HT1080 (cell line): Measurements from ENCODE around the gene SP2. TPM values are rescaled to one million over a fixed set of nuclear protein-coding genes. Genes with fewer than 3 reads are reported as not detected.

Experiments
- DNase-seq: peaks from one replicate; pipeline ENCODE4 v3.0.0-alpha.2; 2015; ENCODE audit warnings: low read depth
- total RNA-seq: library from RNA; depleted of rRNA; stranded (reverse); fragments of >200 nt; shearing (Covaris generic); gene quantifications from 2 replicates; pipeline ENCODE4 v1.2.3, GENCODE V29; 2014

Gene SP2
- total RNA-seq, 1 experiment from 2014 or later = 3.4 TPM

DNA sequence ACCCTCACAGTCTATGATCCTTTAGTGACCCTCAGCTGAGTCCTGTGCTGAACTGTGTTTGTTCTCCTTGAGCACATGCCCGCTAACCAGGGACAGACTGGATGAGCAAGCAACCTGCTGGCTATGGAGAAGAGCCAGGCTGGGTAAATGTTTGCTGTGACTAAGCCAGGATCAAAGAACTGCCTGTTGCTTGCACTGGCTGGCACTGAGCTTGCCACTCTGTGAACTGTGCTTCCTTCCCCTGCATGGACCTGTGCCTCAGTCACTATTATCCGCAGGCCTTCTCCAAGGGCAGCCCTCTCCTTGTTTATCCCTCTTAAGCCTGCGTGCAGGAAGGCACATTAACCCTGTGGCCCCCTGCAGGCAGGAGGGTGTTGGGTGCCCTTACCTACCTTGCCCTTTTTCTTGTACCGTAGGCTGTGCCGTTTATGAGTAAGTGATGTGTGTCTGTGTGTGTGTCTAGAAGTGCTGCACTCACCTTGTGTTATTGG, 52.7 kb downstream of the SP2 start:
- DNase-seq = peak; percentile 74

DNA sequence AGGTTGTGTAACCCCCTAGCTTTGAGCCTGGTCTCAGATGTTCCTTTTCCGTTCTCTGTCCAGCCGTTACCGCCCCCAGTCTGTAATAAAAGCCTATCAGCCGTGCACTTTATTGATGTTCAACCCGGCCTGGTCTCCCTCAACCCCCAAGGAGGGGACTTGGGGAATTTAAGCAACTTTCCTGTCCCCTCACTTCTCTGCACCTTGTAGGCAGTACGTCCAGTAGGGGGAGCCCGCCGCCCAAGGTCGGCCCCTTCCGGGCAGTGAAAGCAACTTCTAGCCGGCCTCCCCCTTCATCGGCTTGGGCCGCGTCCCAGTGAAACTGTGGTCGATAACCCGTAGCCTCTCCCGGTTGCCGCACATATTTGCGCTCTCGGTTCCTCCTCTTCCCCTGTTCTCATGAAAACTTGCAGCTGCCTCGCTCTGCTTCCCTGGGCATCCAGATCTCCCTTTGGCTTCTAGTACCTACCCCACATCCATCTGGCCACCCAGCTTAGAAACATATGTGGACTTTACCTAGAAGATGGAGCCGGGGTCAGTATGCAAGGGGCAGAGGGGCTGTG, 53.2 kb downstream of the SP2 start:
- DNase-seq = peak; percentile 70

DNA sequence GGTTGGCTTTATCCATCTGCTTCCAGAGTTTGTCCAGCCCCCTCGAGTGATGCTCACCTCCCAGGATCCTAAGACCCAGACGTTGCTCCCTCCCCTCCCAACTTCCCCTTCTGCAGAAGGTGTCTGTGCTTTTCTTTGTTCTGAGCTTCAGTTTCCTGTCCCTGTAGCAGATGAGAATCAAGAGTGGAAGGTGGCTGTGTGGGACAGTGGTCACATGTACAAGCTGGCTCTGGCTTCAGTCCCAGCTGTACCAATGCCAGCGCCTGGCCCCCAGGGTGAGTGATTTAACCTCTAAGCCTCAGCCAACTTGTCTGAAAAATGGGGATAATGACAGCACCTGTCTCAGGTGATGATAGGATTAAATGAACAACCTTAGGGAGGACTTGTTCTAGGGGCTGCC, 53.9 kb downstream of the SP2 start:
- no peak for DNase-seq

DNA sequence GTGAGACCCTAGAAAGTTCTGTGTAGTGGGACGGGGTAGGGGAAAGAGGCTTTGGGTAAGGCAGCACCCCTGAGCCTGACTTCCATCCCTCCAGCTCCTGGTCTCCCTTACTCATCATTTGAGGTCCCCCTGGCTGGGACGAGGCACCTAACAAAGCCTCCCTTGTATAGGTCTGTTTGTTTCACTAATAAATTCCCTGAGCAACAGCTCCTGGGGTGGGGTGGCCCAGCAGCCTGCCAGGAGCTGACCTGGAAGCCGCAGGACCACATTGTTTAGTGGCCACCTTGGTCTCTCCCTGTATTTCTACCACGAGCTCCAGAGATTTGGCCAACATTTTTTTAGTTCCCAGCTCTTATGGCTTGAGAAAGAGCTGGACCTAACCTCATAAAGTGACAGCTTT, 54.4 kb downstream of the SP2 start:
- no peak for DNase-seq

DNA sequence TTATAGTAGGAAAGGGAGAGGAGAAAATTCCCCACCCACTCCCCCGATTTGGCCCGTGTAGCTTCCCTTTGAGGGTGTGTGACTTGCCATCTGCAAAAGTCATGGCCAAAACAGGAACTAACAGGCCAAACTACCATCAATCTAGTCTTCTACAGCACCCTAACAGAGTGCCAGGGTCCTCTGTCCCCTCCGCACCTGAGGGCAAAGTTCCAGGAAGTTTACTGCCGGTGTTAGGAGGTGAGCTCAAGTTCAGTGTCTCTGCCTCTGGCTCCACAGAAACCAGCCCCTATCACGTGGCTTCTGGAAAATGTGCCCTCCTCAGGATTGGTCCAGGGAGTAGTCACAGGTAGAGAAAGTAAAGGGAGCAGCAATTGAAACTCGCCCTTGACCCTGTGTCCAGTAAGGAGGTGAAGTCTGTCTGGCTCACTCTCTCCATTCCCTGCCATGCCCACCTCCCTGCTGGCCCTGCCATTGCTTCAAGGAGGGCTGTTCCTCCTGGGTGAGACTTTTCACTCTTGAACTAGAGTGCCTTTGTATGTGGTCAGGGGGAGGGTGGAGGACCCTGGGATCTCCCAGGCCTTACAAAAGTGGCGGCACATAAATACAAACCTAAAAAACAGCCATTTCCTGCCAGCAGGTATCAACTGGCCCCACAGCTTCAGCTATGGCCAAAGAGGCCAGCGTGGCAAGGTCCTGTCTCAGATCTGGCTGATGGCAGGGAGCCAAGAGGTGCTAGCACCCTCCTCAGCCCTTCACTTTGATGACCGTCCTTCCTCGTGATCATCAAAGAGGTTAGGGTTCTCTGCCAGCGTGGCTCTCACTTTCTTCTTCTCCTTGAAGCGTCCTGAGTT, 56.4 kb downstream of the SP2 start:
- DNase-seq = no peak

DNA sequence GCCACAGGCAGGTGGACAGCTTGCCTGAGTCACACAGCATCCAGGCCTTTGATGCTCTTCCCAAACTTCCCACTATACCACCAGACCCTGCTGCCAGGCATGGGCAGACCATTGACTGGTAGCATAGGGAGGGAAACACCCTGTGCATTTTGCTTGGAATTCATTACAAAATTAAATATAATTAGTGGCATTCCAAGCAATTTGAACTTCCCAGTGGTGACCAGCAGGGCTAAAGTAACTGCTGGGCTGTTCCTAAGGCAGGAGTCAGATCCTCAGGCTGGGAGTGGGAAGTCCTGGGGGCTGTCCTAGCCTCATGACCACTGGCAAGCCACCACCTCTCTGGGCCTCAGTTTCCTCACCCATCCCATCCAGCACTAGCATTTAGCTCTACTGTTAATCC, 57.9 kb downstream of the SP2 start:
- no peak for DNase-seq

DNA sequence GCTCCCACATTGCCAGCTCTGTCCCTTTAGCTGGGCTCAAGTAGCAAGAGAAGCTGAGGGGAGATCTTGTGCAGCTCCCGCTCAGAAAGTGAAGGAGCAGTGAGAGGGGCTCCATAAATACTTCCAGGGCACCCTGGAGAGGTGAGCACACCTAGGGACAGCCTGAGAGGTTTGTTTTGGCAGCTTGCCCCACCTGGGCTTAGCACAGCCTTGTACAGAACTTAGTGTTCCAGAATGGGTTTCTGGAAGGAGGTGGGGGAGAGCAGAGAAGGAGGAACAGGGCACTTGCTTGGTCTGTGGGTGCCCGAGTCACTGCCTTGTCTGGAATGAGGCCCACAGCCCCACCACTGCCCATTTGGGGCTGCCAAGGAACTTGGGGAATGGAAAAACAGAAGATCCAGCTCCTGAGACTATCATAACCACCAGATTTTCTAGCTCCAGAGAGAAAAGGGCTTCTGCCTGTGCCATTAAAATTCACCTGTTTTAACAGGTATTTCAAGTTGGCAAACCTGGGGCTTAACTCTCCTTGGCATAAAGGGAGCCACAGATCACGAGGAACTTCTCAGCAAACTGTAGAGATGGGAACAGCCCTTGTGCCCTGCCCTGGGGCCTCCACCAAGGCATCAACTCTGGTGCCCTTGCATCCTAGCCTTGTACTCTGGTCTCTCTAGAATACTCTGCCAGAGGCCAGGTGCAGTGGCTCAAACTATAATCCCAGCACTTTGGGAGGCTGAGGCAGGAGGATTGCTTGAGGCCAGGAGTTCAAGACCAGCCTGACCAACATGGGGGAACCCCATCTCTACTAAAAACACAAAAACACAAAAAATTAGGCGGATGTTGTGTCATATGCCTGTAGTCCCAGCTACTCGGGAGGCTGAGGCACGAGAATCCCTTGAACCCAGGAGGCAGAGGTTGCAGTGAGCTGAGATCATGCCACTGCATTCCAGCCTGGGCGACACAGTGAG, 59.7 kb downstream of the SP2 start:
- no peak for DNase-seq

DNA sequence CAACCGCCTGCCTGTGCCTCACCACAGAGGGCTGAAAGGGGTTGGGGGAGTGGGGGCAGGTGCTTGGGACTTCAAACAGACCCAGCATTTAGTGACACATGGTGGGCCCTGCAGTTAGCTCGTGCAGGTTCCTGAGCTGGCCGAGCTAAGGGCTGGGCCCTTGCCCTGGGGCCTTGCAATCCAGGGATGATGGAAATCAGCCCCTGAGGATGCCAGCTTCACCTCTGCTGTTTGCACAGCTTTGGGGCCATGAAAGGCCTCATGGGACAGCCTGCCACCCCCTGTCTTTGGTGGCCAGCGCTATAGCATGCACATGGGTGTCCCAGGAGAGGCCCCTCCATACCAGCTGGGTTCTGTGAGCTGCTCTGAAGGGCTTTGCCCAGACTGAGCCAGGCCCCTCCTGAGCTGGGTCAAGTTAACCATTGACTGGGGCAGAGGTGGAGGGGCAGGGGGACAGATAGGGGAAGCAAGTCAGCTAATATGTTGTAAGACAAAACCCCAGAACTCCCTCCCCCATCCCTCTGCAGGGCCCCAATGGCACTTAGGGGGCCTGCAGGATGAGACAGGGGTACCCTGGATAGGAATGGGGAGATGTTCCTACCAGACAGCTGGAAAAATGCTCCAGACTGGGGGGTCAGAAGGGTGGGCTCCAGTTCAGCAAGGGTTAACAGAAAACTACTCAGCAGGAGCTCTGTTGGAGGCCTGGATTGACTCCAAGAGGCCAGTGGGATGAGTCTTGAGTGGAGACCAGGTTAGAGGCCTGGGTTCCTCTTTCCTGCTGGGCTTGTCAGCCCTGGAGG, 61.0 kb downstream of the SP2 start:
- DNase-seq = no peak

DNA sequence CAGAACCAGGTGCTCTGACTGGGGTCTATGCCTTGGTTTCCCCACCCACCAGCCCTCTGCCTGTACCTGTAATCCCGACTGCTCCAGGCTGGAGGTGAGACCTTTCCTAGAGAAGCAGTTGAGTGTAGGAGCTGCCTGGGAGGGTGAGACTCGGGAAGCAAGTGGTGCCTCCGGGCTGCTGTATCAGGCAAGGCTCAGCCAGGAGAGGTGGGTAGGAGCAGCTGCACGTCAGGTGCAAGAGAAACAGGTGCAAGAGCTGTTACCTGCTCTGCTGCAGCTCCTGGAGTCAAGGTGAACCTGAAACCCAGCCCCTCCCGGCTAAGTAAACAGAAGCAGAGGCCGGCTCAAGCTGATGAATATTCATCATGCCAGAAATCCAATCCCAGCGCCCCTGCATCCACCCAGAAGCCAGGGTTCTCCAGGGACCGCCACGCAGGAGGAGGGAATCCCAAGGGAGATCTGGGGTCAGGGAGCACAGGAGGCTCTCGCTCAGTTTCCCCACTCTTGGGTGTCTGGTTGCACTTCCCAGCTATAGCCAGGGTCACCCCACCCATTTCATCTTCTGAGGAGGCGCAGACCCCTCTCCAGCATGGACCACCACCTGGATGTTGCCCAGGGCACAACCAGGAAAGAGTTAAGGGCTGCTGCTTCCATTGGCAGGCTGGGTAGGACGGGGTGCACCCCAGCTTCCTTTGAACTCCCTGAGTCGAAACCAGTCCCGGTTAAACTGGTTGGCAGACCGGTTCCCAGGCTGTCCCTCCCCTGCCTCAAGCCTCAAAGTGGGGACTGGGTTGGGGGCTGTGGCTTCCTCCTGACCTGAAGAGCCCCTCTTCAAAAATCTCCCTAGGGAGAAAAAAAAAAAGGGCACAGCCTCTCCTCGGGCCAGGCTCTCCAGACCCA, 61.8 kb downstream of the SP2 start, which contains the start of gene PRR15L:
PRR15L (minus strand) TSS at position 293 of the 900 bp plus-strand sequence. CDS start 4,649 bp downstream, outside the sequence.
- DNase-seq = no peak

DNA sequence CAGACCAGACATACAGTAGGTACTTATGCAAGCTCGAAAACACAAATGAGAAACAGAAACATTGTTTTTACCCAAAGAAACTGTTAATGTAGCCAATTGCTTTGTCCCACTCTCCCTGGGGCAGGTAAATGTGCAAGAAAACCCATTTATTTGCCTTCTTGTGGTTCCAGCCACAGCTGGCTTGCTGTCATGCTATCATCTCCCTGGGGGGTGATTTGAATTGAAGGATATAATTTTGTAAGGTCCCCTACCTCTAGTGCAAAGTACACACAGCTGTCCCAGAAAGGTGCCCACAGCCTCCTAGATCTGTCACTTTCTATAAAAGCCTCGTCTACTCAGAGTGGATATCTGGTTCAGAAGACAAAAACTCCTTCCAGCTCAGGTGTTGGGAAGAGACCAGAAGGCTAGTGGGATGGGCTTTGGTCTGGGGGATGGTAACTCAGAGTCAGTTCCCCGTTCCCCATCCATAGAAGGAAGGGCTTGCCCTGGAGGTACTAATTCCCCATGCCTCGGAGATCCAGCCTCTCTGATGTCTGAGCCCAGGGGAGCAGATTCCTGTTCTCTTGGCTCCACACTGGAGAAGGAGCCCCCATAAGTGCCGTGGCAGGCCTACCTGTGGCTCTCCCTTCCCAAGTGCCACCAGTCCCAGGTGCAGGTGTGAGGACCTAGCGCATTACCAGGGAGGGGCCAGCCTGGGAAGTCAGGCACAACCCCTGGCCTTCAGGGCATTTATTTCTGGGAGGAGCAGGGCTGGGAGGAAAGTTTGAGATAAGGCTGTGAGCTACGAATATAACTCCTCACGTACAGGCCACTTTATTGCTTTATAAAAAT, 64.0 kb downstream of the SP2 start:
- no peak for DNase-seq

DNA sequence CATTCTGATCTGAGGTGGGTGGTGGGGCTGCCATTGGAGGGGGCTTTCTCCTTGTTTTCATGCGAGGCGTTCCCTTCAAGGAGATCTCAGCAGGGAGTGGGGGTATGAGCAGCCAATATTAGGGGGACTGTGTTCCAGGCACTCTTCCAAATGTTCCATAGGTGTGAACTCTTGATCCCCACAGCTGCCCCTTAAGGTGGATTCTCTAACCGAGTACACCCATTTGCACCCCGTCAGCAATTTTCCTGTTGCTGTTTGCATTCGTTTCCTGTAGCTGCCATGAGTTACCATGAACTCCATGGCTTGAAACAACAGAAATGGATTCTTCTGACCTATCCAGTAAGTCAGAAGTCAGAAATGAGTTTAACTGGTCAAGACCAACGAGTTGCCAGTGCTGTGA, 65.4 kb downstream of the SP2 start:
- DNase-seq = no peak

DNA sequence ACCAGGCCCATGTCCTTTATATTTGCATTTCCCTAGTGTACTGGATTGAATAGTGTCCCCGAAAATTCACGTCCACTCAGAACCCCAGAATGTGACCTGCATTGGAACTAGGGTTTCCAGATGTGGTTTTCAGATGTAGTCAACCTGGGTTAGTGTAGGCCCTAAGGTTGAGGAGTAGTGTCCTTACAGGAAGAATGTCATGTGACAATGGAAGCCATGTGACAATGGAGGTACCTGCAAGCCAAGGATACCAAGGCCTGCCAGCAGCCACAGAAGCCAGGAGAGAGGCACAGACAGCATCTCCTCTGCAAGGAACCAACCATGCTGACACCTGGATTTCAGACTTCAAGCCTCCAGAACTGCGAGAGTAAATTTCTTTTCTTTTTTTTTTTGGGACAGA, 66.9 kb downstream of the SP2 start:
- DNase-seq = no peak

DNA sequence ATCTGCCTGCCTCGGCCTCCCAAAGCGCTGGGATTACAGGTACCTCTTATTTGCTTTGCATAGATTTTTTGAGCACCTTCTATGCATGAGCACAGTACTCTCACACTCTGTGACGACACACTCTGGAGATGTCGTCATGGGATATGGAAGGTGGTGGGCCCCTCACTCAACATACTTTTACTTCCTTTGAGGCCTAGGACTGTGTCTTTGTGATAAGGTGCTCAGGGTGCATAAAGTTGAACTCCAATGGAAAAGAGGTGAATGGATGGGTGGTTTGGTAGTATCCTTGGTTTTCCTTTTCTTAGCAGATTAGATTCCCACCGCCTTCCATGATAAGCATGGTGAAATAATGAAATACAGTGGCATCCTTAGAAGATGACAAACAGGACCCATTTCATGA, 68.8 kb downstream of the SP2 start:
- DNase-seq = no peak

DNA sequence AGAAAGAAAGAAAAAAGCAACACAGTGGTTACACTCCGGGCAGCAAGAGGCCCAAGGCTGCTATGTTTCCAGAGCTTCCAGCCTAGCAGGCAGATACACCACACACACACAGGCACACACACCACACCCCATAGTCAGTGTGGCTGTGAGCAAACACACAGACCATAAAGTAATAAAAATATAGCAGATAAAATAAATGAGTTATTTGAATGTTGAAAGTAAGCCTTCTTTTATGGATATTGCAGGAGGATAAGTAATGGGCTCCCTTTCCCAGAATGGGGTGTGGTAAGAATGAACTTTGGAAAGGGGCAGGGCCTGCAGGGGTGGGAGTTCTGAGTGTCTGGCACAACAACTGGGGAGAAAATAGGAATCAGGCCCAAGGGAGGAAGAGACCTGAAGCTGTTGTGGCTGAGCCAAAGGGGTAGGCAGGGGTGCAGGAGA, 70.1 kb downstream of the SP2 start:
- DNase-seq = no peak

DNA sequence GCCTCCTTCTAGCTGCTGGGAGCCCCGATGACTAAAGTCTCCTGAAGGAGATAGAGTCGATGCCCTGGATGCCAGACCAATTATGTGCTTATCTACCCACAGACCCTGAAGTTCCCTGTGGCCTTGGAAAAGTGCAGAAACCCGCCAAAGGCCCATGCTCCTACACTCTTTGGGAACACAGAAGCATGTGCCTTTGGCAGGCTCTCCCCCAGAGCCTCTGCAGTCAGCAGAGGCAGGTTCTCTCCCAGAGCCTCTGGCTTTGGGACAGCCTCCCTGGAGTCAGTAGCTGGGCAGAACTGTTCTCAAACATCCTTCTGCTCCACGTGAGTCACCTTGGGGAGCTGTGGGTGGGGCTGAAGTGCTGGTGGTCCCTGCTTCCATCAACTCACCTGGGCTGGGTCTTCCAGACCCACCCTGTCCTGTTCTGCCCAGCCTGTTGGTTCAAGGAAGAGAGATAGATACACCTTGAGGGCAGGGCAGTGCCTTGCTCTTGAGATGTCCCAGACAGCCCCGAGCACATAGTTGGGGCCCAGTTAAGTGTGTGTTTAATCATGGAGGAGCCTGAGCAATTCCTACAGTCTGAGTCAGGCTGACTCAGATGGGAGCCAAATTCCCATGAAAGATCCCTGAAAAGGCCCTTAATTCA, 71.7 kb downstream of the SP2 start:
- DNase-seq = peak; percentile 90

DNA sequence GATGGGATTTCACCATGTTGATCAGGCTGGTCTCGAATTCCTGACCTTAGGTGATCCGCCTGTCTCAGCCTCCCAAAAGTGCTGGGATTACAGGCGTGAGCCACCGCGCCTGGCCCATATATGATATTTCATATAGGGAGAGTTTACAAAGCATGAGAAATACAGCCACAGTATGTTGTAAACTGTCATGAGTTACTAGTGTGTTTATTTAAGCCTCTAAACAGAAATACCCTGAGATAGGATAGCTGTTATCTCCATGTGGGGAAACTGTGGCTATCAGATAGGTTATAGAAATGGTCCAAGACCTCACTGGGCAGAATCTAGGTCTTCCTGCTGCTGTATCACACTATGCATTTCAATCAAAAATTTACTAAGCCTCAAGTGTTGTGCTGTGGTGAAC, 72.8 kb downstream of the SP2 start:
- DNase-seq = no peak

DNA sequence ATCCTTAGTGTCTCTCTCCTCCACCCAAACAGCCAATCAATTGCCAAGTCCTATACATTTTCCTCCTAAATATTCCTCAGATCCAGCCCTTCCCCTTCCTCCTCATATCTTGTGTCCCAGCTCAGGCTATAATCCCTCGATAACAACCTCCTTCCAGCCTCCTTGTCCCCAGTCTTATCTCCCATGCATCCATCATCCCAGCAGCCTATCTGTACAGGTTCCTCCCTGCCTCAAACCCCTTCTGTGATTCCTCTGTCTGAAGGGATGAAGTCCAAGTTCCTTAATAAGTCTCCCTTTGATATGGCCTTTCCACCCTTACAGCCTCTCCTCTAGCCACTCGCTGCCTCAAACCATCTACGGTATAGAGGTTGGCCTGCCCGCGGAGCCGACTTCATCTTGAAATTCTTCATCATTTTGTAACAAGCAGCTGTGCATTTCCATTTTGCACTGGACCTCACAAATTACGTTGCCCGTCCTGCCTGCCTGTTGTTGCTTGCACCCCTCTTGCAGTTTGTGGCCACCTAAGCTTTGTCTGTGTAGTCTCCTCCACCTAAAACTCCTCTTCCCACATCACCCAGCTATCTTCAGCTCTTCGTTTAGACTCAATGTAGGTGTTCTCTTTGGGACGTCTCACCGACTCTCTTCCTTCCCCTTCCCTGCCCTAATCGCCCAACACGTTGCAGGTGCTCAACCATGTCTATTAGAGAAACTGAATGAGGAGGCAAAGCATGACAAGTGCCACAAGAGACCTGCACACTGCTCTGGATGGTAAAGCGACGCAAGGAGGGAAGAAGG, 74.1 kb downstream of the SP2 start:
- DNase-seq = no peak
